Transverse colon (tissue), 4 donors: ENCODE measurements around the gene MYMK. TPM values are rescaled to one million over a fixed set of nuclear protein-coding genes. Genes with fewer than 3 reads are reported as not detected.

ENCODE experiments used
- DNase-seq: peaks from one replicate; pipeline ENCODE4 v3.0.0-alpha.2; 2019
- H3K27ac ChIP-seq, 4 donors: fragments of 200-600 bp; sonication (generic); 2 replicates each; pipeline ENCODE4 v1.5.1; 2016 to 2018; ENCODE audit warnings: inconsistent platforms in 4 of 4
- H3K27me3 ChIP-seq: fragments of 200-600 bp; sonication (generic); 2 replicates; pipeline ENCODE4 v1.5.1; 2017; ENCODE audit warnings: inconsistent platforms
- H3K36me3 ChIP-seq, 4 donors: fragments of 200-600 bp; sonication (generic); 2 replicates each; pipeline ENCODE4 v1.5.1; 2017 to 2019; ENCODE audit warnings: inconsistent platforms in 4 of 4
- H3K4me1 ChIP-seq, 4 donors: fragments of 200-600 bp; sonication (generic); 2 replicates each; pipeline ENCODE4 v1.5.1; 2017 to 2020; ENCODE audit warnings: inconsistent platforms in 4 of 4
- H3K4me3 ChIP-seq, 4 donors: fragments of 200-600 bp; sonication (generic); 1 replicate in 1 of 4; 2 replicates in 3 of 4; pipeline versions ENCODE4 v1.5.1 to v1.6.1; 2017 to 2019; ENCODE audit warnings: inconsistent platforms in 4 of 4
- H3K9me3 ChIP-seq, 2 donors: fragments of 200-600 bp; sonication (generic); 2 replicates each; pipeline ENCODE4 v1.5.1; 2017 to 2019; ENCODE audit warnings: inconsistent platforms in 2 of 2
- CTCF ChIP-seq, 5 experiments: fragments of 200-600 bp in 3 of 5; fragments of 450-650 bp in 2 of 5; sonication (generic) in 3 of 5; IDR thresholded peaks; 1 replicate in 2 of 5; 2 replicates in 3 of 5; pipeline ENCODE4 v1.5.1; 2016 to 2017; ENCODE audit warnings: antibody characterized with exemption in 5 of 5, inconsistent platforms in 3 of 5, mild to moderate bottlenecking in 2 of 5, moderate library complexity in 1 of 5
- EP300 ChIP-seq: sonication (generic); formaldehyde crosslinking; IDR thresholded peaks from one replicate; pipeline ENCODE4 v1.6.1; 2017; ENCODE audit warnings: antibody characterized with exemption, low read depth
- POLR2A ChIP-seq: fragments of 450-650 bp; IDR thresholded peaks from one replicate; pipeline ENCODE4 v1.6.1; 2016; ENCODE audit warnings: antibody characterized with exemption, mild to moderate bottlenecking, moderate library complexity
- POLR2AphosphoS5 ChIP-seq, 3 donors: sonication (generic); formaldehyde crosslinking; IDR thresholded peaks; one replicate each; pipeline ENCODE4 v1.6.1; 2016; ENCODE audit warnings: antibody characterized with exemption in 3 of 3
- WGBS, 2 donors: methylation state at CpG; one replicate each; pipeline ENCODE4 v1.1.5; 2018; ENCODE audit warnings: low coverage in 1 of 2; 5-methylcytosine and 5-hydroxymethylcytosine counted together
- in situ Hi-C, 4 donors: fragments of 200-750 bp; cut with MboI; loops; one replicate each; pipeline versions ENCODE4 v1.15.0 to v1.15.1; 2017; ENCODE audit warnings: low sequenced_read_pairs in 3 of 4, low pct_ligation_motif_present in 1 of 4, low pct_unique_long_range_greater_than_20kb in 1 of 4
- intact Hi-C: fragments of 100-400 bp; cut with DNase I; formaldehyde crosslinking; loops from one replicate; pipeline ENCODE4 v1.15.1; 2023; ENCODE audit warnings: low total_unique reads
- total RNA-seq, 4 donors: library from RNA; depleted of rRNA; stranded (reverse); fragments of >200 nt; gene quantifications; one replicate each; pipeline ENCODE4 v1.1.0, GENCODE V29; 2016

Gene MYMK
- total RNA-seq, 4 donors from 2014 or later, result not detected

GRCh38 chr9:133519693-133520092 lies 5.1 kb downstream of the MYMK start:
- intact Hi-C loops, result no loop called here
- Histone ChIP-seq H3K27me3 (no peaks in the 10 kb centered on the region), H3K36me3 (no peaks in the 10 kb centered on the region), H3K4me3 (no peak overlapping the region), H3K9me3 (no peaks in the 10 kb centered on the region), H3K27ac (no peak overlapping the region), H3K4me1 (peaks cover 0 to 5% (median 0%) of the 10 kb centered on the region in 4 donors)
- in situ Hi-C loops, result no loop called here
- TF ChIP-seq EP300, result no peak
- no peak for TF ChIP-seq POLR2A
- TF ChIP-seq CTCF (IDR thresholded peaks at IDR 0.05), result no peak
- TF ChIP-seq POLR2AphosphoS5 (IDR thresholded peaks at IDR 0.05), result no peak
- DNase-seq, result no peak
- WGBS, 2 donors, result 66 to 84% methylated on average over 4 to 7 of the region's 7 CpGs

- WGBS, 2 donors, result 90 to 92% methylated on average over 2 to 27 of the region's 27 CpGs
- DNase-seq, result no peak
- in situ Hi-C loops, result no loop called here
- H3K27me3 ChIP-seq, result no peaks in the 10 kb centered on the region
- H3K4me1 ChIP-seq, result peaks cover 0 to 5% (median 0%) of the 10 kb centered on the region in 4 donors
- intact Hi-C loops, result no loop called here
- H3K27ac ChIP-seq, result no peak overlapping the region
- TF ChIP-seq POLR2A, result no peak
- TF ChIP-seq EP300, result no peak
- TF ChIP-seq POLR2AphosphoS5 (IDR thresholded peaks at IDR 0.05), result no peak
- TF ChIP-seq CTCF (IDR thresholded peaks at IDR 0.05), result no peak
- no peaks in the 10 kb centered on the region for H3K36me3 ChIP-seq
- no peak overlapping the region for H3K4me3 ChIP-seq
- no peaks in the 10 kb centered on the region for H3K9me3 ChIP-seq
These were observed 5.9 kb downstream of the MYMK start for GRCh38 chr9:133518706-133519449.

DNA sequence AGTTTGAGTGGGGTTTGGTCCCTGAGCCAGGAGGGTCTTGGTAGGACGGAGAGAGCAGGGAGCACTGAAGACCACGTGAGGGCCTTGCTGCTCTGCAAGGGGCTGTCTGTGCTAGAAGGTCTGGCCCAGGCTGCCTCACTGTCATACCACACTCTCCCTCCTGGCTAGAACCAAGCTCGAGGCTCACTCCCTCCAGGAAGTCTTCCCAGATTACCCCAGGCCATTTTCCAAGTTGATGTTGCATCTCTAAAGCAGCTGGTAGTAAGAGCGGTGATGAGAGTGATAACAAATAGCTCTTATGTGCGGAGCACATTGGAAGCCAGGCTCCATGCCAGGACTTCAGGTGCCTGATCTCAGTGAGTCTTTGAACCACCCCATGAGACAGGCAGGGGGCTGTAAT lies 6.6 kb downstream of the MYMK start:
- H3K4me3 ChIP-seq, result no peak overlapping the region
- peaks cover 0 to 5% (median 0%) of the 10 kb centered on the region in 4 donors for H3K4me1 ChIP-seq
- no peak overlapping the region for H3K27ac ChIP-seq
- 67% methylated on average over 5 of the region's 5 CpGs; no CpG with 5 or more reads in 1 of the 2 donors for WGBS, 2 donors
- H3K27me3 ChIP-seq, result no peaks in the 10 kb centered on the region
- DNase-seq, result no peak
- no peaks in the 10 kb centered on the region for H3K36me3 ChIP-seq
- TF ChIP-seq EP300 (no peak), POLR2AphosphoS5 (IDR thresholded peaks at IDR 0.05) (no peak), POLR2A (no peak), CTCF (IDR thresholded peaks at IDR 0.05) (no peak)
- no peaks in the 10 kb centered on the region for H3K9me3 ChIP-seq
- in situ Hi-C loops, result no loop called here
- intact Hi-C loops, result no loop called here

GRCh38 chr9:133517711-133518110 lies 7.0 kb downstream of the MYMK start:
- Histone ChIP-seq H3K27me3 (no peaks in the 10 kb centered on the region), H3K9me3 (no peaks in the 10 kb centered on the region), H3K4me3 (no peak overlapping the region), H3K27ac (no peak overlapping the region), H3K4me1 (peaks cover 0 to 5% (median 0%) of the 10 kb centered on the region in 4 donors), H3K36me3 (no peaks in the 10 kb centered on the region)
- in situ Hi-C loops (no loop called here), intact Hi-C loops (no loop called here)
- 67 to 75% methylated on average over 3 to 8 of the region's 8 CpGs for WGBS, 2 donors
- DNase-seq, result no peak
- TF ChIP-seq EP300 (no peak), CTCF (IDR thresholded peaks at IDR 0.05) (no peak), POLR2A (no peak), POLR2AphosphoS5 (IDR thresholded peaks at IDR 0.05) (no peak)
